Osteocyte (in vitro differentiated cells): Measurements from ENCODE around the gene ZBTB18. TPM values are rescaled to one million over a fixed set of nuclear protein-coding genes. Genes with fewer than 3 reads are reported as not detected.

Experiments used
- DNase-seq: peaks from one replicate; pipeline ENCODE4 v3.0.0; 2021; ENCODE audit warnings: mixed read lengths; ENCODE audit not compliant: unreplicated experiment; ENCODE audit errors: extremely low spot score
- H3K27ac Mint-ChIP-seq: one replicate; pipeline ENCODE4 v1.8.0; 2021; ENCODE audit warnings: mild to moderate bottlenecking, mixed read lengths; ENCODE audit not compliant: unreplicated experiment
- H3K27me3 Mint-ChIP-seq: one replicate; pipeline ENCODE4 v1.8.0; 2021; ENCODE audit warnings: mixed read lengths; ENCODE audit not compliant: unreplicated experiment
- H3K36me3 Mint-ChIP-seq: one replicate; pipeline ENCODE4 v1.8.0; 2021; ENCODE audit warnings: mixed read lengths; ENCODE audit not compliant: unreplicated experiment
- H3K4me1 Mint-ChIP-seq: one replicate; pipeline ENCODE4 v1.8.0; 2021; ENCODE audit warnings: mixed read lengths; ENCODE audit not compliant: unreplicated experiment
- H3K4me3 Mint-ChIP-seq: one replicate; pipeline ENCODE4 v1.8.0; 2021; ENCODE audit warnings: mild to moderate bottlenecking, moderate library complexity, mixed read lengths; ENCODE audit not compliant: unreplicated experiment
- H3K9me3 Mint-ChIP-seq: one replicate; pipeline ENCODE4 v1.8.0; 2021; ENCODE audit warnings: mixed read lengths; ENCODE audit not compliant: unreplicated experiment
- CTCF ChIP-seq: fragments of 200-600 bp; sonication (generic); IDR thresholded peaks from 2 replicates; pipeline ENCODE4 v1.5.0; 2021; ENCODE audit warnings: antibody characterized with exemption, mild to moderate bottlenecking, moderate library complexity
- total RNA-seq: library from RNA; stranded (reverse); gene quantifications from 2 replicates; pipeline ENCODE4 v1.2.1, GENCODE V29; 2021

ZBTB18 gene
- total RNA-seq, 1 donor from 2014 or later = 24.2 TPM

DNA sequence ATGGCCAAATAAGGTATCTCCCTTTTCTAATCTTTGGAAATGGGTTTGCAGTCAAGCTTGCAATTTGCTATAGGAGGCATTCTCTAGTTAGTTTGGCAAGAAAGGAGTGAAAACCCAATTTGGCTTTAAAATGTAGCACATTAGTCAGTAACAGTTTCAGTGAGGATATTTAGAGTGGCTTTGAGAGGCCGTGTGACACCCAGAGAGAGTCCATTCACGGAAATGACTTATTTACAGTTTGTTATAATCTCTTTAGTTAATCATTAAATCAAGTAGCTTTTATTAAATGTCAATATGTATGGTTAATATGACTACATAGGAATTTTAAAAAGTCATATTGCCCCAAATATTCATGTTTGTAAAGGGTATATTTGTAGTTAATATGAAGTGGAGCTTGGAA is 9.6 kb downstream of the ZBTB18 start:
- H3K27me3 Mint-ChIP-seq = no peaks in the 10 kb centered on the region
- no peak for DNase-seq
- peaks cover 31% of the 10 kb centered on the region for H3K4me1 Mint-ChIP-seq
- H3K27ac Mint-ChIP-seq = no peak overlapping the region
- H3K4me3 Mint-ChIP-seq = no peak overlapping the region
- no peaks in the 10 kb centered on the region for H3K9me3 Mint-ChIP-seq
- no peak for TF ChIP-seq CTCF
- peaks cover 11% of the 10 kb centered on the region for H3K36me3 Mint-ChIP-seq

DNA sequence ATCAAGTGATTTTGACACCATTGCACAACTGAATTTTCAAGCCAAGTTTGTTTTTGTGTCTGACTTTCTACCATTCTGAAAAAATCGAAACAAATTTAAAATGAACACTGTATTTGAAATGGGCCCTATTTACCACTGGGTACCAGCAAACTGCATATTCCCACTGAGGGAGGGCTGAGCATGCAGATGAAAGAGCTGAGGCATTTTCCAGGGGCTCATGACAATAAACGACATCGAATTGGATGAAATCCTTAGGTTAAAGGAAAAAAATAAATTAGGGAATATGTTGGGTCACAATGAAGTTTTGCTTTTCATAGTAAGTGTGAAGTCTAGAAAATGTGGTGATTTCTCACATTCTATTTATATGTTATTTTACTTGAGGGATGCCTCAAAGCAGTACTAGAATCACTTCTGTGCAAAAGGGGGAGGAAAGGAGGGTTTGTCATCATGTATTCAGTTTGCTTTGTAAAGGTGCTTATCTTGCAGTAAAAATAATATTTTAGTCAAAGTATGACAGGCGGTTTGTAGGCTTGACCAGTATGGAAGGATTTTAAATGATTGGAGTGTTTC is 11.2 kb downstream of the ZBTB18 start:
- Mint-ChIP-seq H3K27ac (no peak overlapping the region), H3K4me3 (no peak overlapping the region), H3K9me3 (no peaks in the 10 kb centered on the region), H3K36me3 (peaks cover 6% of the 10 kb centered on the region), H3K27me3 (no peaks in the 10 kb centered on the region), H3K4me1 (peaks cover 25% of the 10 kb centered on the region)
- no peak for TF ChIP-seq CTCF
- DNase-seq = no peak

DNA sequence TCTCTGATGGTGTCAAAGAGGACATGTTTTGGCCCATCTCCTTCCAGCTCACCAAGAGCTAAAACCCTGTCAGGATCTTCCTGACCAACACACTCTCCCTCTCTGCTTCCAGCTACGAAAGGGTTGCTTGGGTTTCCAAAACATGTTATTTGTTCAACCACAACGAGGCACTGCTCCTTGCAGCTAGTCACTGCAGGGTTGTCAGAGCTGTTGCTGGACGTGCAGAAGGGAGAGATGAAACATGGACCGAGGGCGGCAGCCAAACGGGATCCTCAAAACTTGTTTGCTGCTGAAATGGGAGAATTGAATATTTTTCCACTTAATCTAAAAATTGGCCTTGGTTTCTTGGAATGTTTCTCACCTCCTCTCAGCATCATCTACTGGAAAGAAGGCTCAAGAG is 12.4 kb downstream of the ZBTB18 start:
- Mint-ChIP-seq H3K9me3 (no peaks in the 10 kb centered on the region), H3K4me3 (no peak overlapping the region), H3K36me3 (no peaks in the 10 kb centered on the region), H3K4me1 (peaks cover 23% of the 10 kb centered on the region), H3K27me3 (no peaks in the 10 kb centered on the region), H3K27ac (no peak overlapping the region)
- no peak for DNase-seq
- no peak for TF ChIP-seq CTCF

GRCh38 chr1:244064621-244065020 is 13.5 kb downstream of the ZBTB18 start:
- Mint-ChIP-seq H3K4me3 (no peak overlapping the region), H3K4me1 (peaks cover 23% of the 10 kb centered on the region), H3K27ac (no peak overlapping the region), H3K36me3 (no peaks in the 10 kb centered on the region), H3K9me3 (no peaks in the 10 kb centered on the region), H3K27me3 (no peaks in the 10 kb centered on the region)
- no peak for TF ChIP-seq CTCF
- no peak for DNase-seq

GRCh38 chr1:244065063-244065793 is 14.1 kb downstream of the ZBTB18 start:
- Mint-ChIP-seq H3K27ac (no peak overlapping the region), H3K9me3 (no peaks in the 10 kb centered on the region), H3K4me1 (peaks cover 18% of the 10 kb centered on the region), H3K27me3 (no peaks in the 10 kb centered on the region), H3K4me3 (no peak overlapping the region), H3K36me3 (no peaks in the 10 kb centered on the region)
- peak; percentile 63 for DNase-seq
- TF ChIP-seq CTCF = no peak
